IMR-90 (cell line): ENCODE results near the gene PTPRK. TPM values are rescaled to one million over a fixed set of nuclear protein-coding genes. Genes with fewer than 3 reads are reported as not detected.

Source experiments
- ATAC-seq: fragments of 200-7000 bp; cut with Tn5 transposase; 2 replicates; pipeline ENCODE4 v1.9.1; 2020; ENCODE audit warnings: low read depth, mild to moderate bottlenecking, moderate library complexity
- BruUV-seq: library from RNA; stranded (reverse); fragments of 400-500 nt; replicated peaks from 2 replicates; lab custom pipeline; 2021; lab: Mats Ljungman, UMichigan
- CTCF ChIA-PET: fragments of 300-600 bp; formaldehyde crosslinking; extraction: SDS; loops from one replicate; lab custom pipeline; 2021; ENCODE audit warnings: antibody characterized with exemption; lab: Yijun Ruan, JAX
- POLR2A ChIA-PET: fragments of 300-600 bp; sonication (Branson Sonifier 250); formaldehyde crosslinking; loops from one replicate; lab custom pipeline; 2022; ENCODE audit warnings: antibody characterized with exemption; ENCODE audit not compliant: unreplicated experiment; lab: Charles Lee
- DNase-seq: peaks from one replicate; pipeline ENCODE4 v3.0.0; 2013
- H2AFZ ChIP-seq: replicated peaks from 2 replicates; pipeline ENCODE3; 2013; ENCODE audit warnings: low read length, mild to moderate bottlenecking; ENCODE audit not compliant: poor library complexity
- H2AK5ac ChIP-seq: 2 replicates; pipeline ENCODE4 v1.6.1; 2013; ENCODE audit warnings: low read depth, low read length, inconsistent platforms
- H2AK9ac ChIP-seq: replicated peaks from 2 replicates; pipeline ENCODE3; 2013; ENCODE audit warnings: mild to moderate bottlenecking, low read depth, low read length, moderate library complexity; ENCODE audit not compliant: poor library complexity
- H2BK120ac ChIP-seq: 2 replicates; pipeline ENCODE4 v1.6.1; 2013; ENCODE audit warnings: low read depth, low read length, inconsistent platforms
- H2BK15ac ChIP-seq: 3 replicates; pipeline ENCODE4 v1.6.1; 2013; ENCODE audit warnings: low read depth, low read length, inconsistent platforms
- H2BK20ac ChIP-seq: 2 replicates; pipeline ENCODE4 v1.6.1; 2013; ENCODE audit warnings: low read depth, mild to moderate bottlenecking, inconsistent platforms, low read length, moderate library complexity
- H2BK5ac ChIP-seq: 2 replicates; pipeline ENCODE4 v1.6.1; 2013; ENCODE audit warnings: mild to moderate bottlenecking, low read depth, low read length, inconsistent platforms; ENCODE audit not compliant: poor library complexity, severe bottlenecking
- H3K14ac ChIP-seq: replicated peaks from 2 replicates; pipeline ENCODE4 v1.6.1; 2013; ENCODE audit warnings: low read depth, low read length, inconsistent platforms
- H3K18ac ChIP-seq: 2 replicates; pipeline ENCODE4 v1.6.1; 2013; ENCODE audit warnings: low read depth, low read length, control low read depth
- H3K23ac ChIP-seq: 2 replicates; pipeline ENCODE4 v1.6.1; 2013; ENCODE audit warnings: low read depth, low read length, inconsistent platforms
- H3K27ac ChIP-seq: 2 replicates; pipeline ENCODE4 v1.5.1; 2013; ENCODE audit warnings: mild to moderate bottlenecking, control low read depth, low read length; ENCODE audit not compliant: insufficient read depth
- H3K27me3 ChIP-seq: 2 replicates; pipeline ENCODE4 v1.6.1; 2013; ENCODE audit warnings: low read length; ENCODE audit not compliant: control insufficient read depth, insufficient read depth
- H3K36me3 ChIP-seq: 2 replicates; pipeline ENCODE4 v1.6.1; 2013; ENCODE audit warnings: low read length, mixed read lengths; ENCODE audit not compliant: control insufficient read depth, insufficient read depth
- H3K4ac ChIP-seq: 2 replicates; pipeline ENCODE4 v1.6.1; 2013; ENCODE audit warnings: low read depth, low read length, inconsistent platforms
- H3K4me1 ChIP-seq: 2 replicates; pipeline ENCODE4 v1.6.1; 2013; ENCODE audit warnings: low read length, mixed read lengths; ENCODE audit not compliant: control insufficient read depth, insufficient read depth
- H3K4me2 ChIP-seq: 2 replicates; pipeline ENCODE4 v1.6.1; 2013; ENCODE audit warnings: low read depth, mild to moderate bottlenecking, control low read depth, low read length, moderate library complexity
- H3K4me3 ChIP-seq: 2 replicates; pipeline ENCODE4 v1.5.1; 2013; ENCODE audit warnings: low read depth, mild to moderate bottlenecking, control low read depth, low read length, moderate library complexity; ENCODE audit not compliant: insufficient read depth
- H3K56ac ChIP-seq: 2 replicates; pipeline ENCODE4 v1.6.1; 2013; ENCODE audit warnings: low read length, inconsistent platforms; ENCODE audit not compliant: insufficient read depth; ENCODE audit errors: extremely low read depth
- H3K79me1 ChIP-seq, 2 experiments: 2 replicates each; pipeline ENCODE4 v1.6.1; 2013; ENCODE audit warnings: low read length in 2 of 2, inconsistent platforms in 1 of 2, low read depth in 1 of 2
- H3K9ac ChIP-seq: 2 replicates; pipeline ENCODE4 v1.6.1; 2013; ENCODE audit warnings: low read depth, low read length, control low read depth
- H3K9me1 ChIP-seq: 2 replicates; pipeline ENCODE4 v1.6.1; 2013; ENCODE audit warnings: low read length, inconsistent platforms; ENCODE audit not compliant: insufficient read depth
- H3K9me3 ChIP-seq: 2 replicates; pipeline ENCODE4 v1.6.1; 2013; ENCODE audit warnings: low read length; ENCODE audit not compliant: control insufficient read depth, insufficient read depth
- H4K20me1 ChIP-seq: 2 replicates; pipeline ENCODE4 v1.6.1; 2013; ENCODE audit warnings: low read length, inconsistent platforms; ENCODE audit not compliant: insufficient read depth
- H4K5ac ChIP-seq: 2 replicates; pipeline ENCODE4 v1.6.1; 2013; ENCODE audit warnings: mild to moderate bottlenecking, low read depth, low read length, control low read depth
- H4K8ac ChIP-seq, 2 experiments: 2 replicates each; pipeline ENCODE4 v1.6.1; 2013; ENCODE audit warnings: low read depth in 2 of 2, low read length in 2 of 2, control low read depth in 1 of 2, inconsistent platforms in 1 of 2
- H4K91ac ChIP-seq: 2 replicates; pipeline ENCODE4 v1.6.1; 2013; ENCODE audit warnings: low read depth, low read length, inconsistent platforms; ENCODE audit not compliant: insufficient read depth
- CEBPB ChIP-seq: IDR thresholded peaks from 2 replicates; pipeline ENCODE4 v1.6.1; 2012; ENCODE audit warnings: low read depth, low read length, improper control_type of control experiment
- MAFK ChIP-seq: IDR thresholded peaks from 2 replicates; pipeline ENCODE4 v1.6.1; 2012; ENCODE audit warnings: low read depth, low read length, improper control_type of control experiment
- NFE2L2 ChIP-seq: fragments of 150-350 bp; IDR thresholded peaks from 2 replicates; pipeline ENCODE4 v1.6.1; 2016; ENCODE audit warnings: low read depth, mild to moderate bottlenecking, low read length
- WGBS, 2 experiments: methylation state at CpG; one replicate each; pipeline versions ENCODE4 v1.1.5 to v1.1.7; 2013; ENCODE audit warnings: missing lambda C conversion rate in 2 of 2; ENCODE audit not compliant: insufficient read length in 1 of 2; ENCODE audit errors: extremely low coverage in 2 of 2; 5-methylcytosine and 5-hydroxymethylcytosine counted together
- dilution Hi-C: fragments of 300-500 bp; cut with HindIII; formaldehyde crosslinking; loops from one replicate; pipeline ENCODE4 v1.14.3; 2018; ENCODE audit warnings: low sequenced_read_pairs; ENCODE audit not compliant: unreplicated experiment
- in situ Hi-C: fragments of 300-500 bp; cut with MboI; formaldehyde crosslinking; loops from 3 replicates; pipeline ENCODE4 v1.14.3; 2019; ENCODE audit warnings: low sequenced_read_pairs, inconsistent platforms, mixed read lengths
- intact Hi-C: fragments of 100-400 bp; cut with micrococcal nuclease; formaldehyde crosslinking; loops from 2 replicates; pipeline ENCODE4 v1.10.0; 2022
- polyA plus RNA-seq, 3 experiments: library from polyadenylated mRNA; depleted of rRNA; stranded (reverse); fragments of >200 nt; gene quantifications; 2 replicates each; pipeline ENCODE4 v1.2.3, GENCODE V29; 2012; ENCODE audit warnings: low replicate concordance in 1 of 3
- total RNA-seq: library from RNA; depleted of rRNA; stranded (reverse); fragments of >200 nt; gene quantifications from 2 replicates; pipeline ENCODE4 v1.2.3, GENCODE V29; 2012

Gene PTPRK
- total and polyA plus RNA-seq, 2 of the 4 experiments (the other 2 are of a cell fraction), result 18.0 to 80.8 TPM

DNA sequence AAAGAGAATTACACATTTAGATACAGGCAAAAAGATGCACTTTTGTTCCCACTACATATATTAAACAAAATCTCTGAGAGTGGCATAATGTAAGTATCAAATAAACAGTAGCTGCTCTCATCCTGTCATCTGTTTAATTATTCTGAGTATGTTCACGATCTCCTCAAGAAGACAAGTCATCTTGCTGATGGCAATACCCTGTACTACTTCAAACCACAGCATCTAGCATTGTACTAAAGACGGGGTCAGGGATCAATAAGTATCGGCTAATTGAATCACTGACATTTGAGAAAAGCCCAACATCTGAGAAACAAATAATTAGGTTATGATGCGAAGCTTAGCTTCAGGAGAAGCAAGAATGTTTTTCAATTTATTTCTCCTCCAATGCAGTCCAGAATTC lies 175.1 kb downstream of the PTPRK start:
- Histone ChIP-seq H3K23ac (no peak overlapping the region), H3K14ac (no peak overlapping the region), H3K4me1 (peaks cover 6% of the 10 kb centered on the region), H2AK5ac (no peak overlapping the region), H3K9me1 (peaks cover 4% of the 10 kb centered on the region; the same call in 1 of the 2 replicates), H4K20me1 (no peaks in the 10 kb centered on the region; the same call in 1 of the 2 replicates), H3K4me3 (no peak overlapping the region), H2BK120ac (no peak overlapping the region), H3K27ac (no peak overlapping the region), H4K91ac (no peak overlapping the region), H3K9ac (no peak overlapping the region), H2BK20ac (no peak overlapping the region), H3K9me3 (no peaks in the 10 kb centered on the region), H2AFZ (no peak overlapping the region), H4K8ac (no peak overlapping the region), H3K4ac (no peak overlapping the region), H2BK5ac (no peak overlapping the region), H3K18ac (no peak overlapping the region), H3K36me3 (no peaks in the 10 kb centered on the region), H3K27me3 (no peaks in the 10 kb centered on the region), H4K5ac (no peak overlapping the region), H3K79me1 (peaks cover 12 to 23% of the 10 kb centered on the region in 2 experiments; a peak in 3 of 4 replicates), H2BK15ac (no peak overlapping the region), H3K4me2 (no peak overlapping the region), H3K56ac (no peak overlapping the region), H2AK9ac (no peak overlapping the region)
- no TSS peak for BruUV-seq
- DNase-seq, result no peak
- dilution Hi-C loops, result no loop called here
- in situ Hi-C loops, result loop anchor here (10.0 kb wide), 1 partner anchor 160 kb away; no protein-coding TSS in a partner anchor
- WGBS, 2 experiments, result no CpG with 5 or more reads among the region's 4 CpGs
- intact Hi-C loops, result loop anchor here (10.0 kb wide), 2 partner anchors 380 to 490 kb away; no protein-coding TSS in a partner anchor
- TF ChIP-seq MAFK (no peak), NFE2L2 (no peak), CEBPB (no peak)
- CTCF ChIA-PET, result no interaction called here
- POLR2A ChIA-PET, result no interaction called here
- no peak for ATAC-seq
